Measurements from ENCODE around the gene SAMD4A.

The SAMD4A gene

GRCh38 chr14:54662491-54663133, 95.7 kb downstream of the SAMD4A start:
- no peak for DNase-seq

GRCh38 chr14:54664961-54665360, 98.0 kb downstream of the SAMD4A start:
- no peak for DNase-seq

- no peak for DNase-seq
These were observed 99.0 kb downstream of the SAMD4A start for GRCh38 chr14:54665946-54666345.

GRCh38 chr14:54667026-54667744, 100.3 kb downstream of the SAMD4A start:
- no peak for DNase-seq

GRCh38 chr14:54667764-54668163, 100.8 kb downstream of the SAMD4A start:
- no peak for DNase-seq

GRCh38 chr14:54669721-54670561, 103.0 kb downstream of the SAMD4A start:
- no peak for DNase-seq

GRCh38 chr14:54671537-54671936, 104.6 kb downstream of the SAMD4A start:
- DNase-seq = no peak

GRCh38 chr14:54672181-54672580, 105.3 kb downstream of the SAMD4A start:
- no peak for DNase-seq

- no peak for DNase-seq
These were observed 105.8 kb downstream of the SAMD4A start for GRCh38 chr14:54672688-54673087.

GRCh38 chr14:54673193-54674045, 106.5 kb downstream of the SAMD4A start:
- DNase-seq = no peak

GRCh38 chr14:54674046-54674741, 107.3 kb downstream of the SAMD4A start:
- DNase-seq = no peak

- no peak for DNase-seq
These were observed 108.6 kb downstream of the SAMD4A start for GRCh38 chr14:54675236-54676128.

- DNase-seq = no peak
These were observed 110.1 kb downstream of the SAMD4A start for GRCh38 chr14:54676812-54677708.

- no peak for DNase-seq
These were observed 113.7 kb downstream of the SAMD4A start for GRCh38 chr14:54680651-54681050.

GRCh38 chr14:54681811-54682261, 114.9 kb downstream of the SAMD4A start:
- no peak for DNase-seq

GRCh38 chr14:54682578-54682977, 115.7 kb downstream of the SAMD4A start:
- no peak for DNase-seq

GRCh38 chr14:54683882-54684794, 117.2 kb downstream of the SAMD4A start:
- no peak for DNase-seq

- DNase-seq = no peak
These were observed 118.4 kb downstream of the SAMD4A start for GRCh38 chr14:54685286-54685845.

Data from GF-D8 (cell line).